GDM1 (cell line): ENCODE data around the gene RABL6.
"Not testable (repeated sequence)": the region's sequence is repeated elsewhere in the genome, so short reads cannot be mapped to it uniquely, and the experiment has no call there.

Source experiments
- DNase-seq: peaks from one replicate; lab custom pipeline; 2025; lab: John Stamatoyannopoulos, UW

The RABL6 gene, protein sequence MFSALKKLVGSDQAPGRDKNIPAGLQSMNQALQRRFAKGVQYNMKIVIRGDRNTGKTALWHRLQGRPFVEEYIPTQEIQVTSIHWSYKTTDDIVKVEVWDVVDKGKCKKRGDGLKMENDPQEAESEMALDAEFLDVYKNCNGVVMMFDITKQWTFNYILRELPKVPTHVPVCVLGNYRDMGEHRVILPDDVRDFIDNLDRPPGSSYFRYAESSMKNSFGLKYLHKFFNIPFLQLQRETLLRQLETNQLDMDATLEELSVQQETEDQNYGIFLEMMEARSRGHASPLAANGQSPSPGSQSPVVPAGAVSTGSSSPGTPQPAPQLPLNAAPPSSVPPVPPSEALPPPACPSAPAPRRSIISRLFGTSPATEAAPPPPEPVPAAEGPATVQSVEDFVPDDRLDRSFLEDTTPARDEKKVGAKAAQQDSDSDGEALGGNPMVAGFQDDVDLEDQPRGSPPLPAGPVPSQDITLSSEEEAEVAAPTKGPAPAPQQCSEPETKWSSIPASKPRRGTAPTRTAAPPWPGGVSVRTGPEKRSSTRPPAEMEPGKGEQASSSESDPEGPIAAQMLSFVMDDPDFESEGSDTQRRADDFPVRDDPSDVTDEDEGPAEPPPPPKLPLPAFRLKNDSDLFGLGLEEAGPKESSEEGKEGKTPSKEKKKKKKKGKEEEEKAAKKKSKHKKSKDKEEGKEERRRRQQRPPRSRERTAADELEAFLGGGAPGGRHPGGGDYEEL

DNA sequence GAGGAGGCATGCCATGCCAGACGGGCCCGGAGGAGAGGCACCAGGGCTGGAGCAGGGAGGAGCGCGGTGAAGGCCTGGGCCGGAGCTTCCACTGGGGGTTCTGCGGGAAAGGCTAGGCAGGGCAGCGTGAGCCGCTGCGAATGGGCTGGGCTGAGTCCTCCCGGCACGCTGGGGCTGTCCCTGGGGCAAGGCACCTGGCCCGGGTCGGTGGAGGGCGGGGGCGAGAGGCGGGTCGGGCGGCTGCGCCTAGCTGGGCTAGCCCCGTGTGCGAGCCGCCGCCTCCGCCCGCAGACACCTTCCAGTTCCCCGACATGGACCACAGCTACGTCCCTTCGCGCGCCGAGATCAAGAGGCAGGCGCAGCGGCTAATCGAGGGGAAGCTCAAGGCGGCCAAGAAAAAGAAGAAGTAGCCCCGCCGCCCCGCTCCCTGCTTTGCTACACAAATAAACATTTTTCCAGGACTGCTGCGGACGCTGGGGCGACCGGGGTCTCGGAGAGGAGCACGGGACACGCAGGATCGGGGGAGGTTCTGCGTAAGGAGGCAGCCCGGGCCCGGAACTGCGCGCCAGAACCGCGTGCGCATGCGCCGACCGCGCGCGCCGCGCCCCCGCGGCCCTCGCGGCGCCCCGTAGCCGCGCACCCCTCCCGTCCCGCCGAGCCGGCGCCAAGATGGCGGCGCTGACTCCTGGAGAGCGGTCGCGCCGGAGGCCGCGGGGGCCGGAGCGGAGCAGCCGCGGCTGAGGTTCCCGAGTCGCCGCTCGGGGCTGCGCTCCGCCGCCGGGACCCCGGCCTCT lies at the start of gene RABL6:
Gene RABL6, plus strand, starts transcription at position 668 of the 794 bp plus-strand sequence. CDS start 249 bp downstream, outside the sequence.
- peak; percentile 82 for DNase-seq

DNA sequence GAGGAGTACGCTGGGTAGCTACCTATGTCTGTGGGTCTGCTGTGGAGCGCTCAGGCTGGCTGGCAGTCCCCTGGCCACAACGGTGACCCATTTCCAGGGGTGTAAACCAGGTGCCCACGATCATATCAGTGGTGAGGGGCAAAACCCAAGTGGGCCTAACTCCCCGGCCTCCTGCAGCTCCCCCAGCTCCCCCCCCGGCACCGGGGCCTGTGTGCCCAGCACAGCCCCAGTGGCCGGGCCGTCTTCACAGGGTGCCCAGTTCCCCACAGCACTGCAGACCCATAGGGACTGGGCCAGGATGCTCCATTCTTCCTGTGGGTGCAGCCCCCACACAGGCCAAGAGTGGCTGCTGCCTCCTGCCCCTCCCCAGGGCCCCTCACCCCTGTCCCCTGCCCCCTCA lies 48.7 kb upstream of the RABL6 start:
- DNase-seq: no peak

DNA sequence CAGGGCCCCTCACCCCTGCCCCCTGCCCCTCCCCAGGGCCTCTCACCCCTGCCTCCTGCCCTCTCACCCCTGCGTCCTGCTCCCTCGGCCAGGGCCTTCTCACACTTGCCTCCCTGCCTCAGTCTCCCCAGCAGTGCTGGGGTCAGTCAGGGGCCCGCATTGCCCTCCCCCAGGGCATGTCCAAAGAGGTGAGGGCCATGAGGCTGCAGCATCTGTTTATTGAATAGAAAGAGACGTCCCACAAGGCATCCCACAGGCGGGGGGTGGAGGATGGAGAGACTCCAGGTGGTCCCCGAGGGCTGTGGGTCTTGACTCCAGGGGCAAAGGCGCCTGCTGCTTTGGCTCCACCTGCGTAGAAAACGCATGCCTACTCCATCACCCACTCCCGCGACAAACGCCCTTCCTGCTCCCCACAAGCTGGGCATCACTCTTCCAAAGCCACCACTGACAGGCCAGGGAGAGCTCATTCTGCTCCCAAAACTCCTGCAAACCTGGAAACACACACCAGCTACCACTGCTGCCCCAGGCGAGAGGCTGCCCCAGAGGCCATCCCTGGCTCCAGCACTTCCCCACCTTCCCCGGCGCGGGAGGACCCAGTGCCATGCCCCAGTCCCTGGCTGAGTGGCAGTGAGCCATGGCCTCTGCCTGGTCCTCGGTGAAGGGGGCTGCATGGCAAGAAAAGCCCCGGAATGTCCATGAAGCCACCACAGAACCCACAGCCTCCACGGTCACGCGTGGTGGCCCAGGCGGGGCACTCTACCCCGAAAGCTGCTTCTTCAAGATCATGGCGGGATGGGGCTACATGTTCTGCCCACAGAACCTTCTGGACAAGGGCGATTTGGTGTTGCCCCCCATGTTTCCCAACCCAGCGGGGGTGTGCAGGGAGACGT lies 48.1 kb upstream of the RABL6 start:
- DNase-seq: no peak

DNA sequence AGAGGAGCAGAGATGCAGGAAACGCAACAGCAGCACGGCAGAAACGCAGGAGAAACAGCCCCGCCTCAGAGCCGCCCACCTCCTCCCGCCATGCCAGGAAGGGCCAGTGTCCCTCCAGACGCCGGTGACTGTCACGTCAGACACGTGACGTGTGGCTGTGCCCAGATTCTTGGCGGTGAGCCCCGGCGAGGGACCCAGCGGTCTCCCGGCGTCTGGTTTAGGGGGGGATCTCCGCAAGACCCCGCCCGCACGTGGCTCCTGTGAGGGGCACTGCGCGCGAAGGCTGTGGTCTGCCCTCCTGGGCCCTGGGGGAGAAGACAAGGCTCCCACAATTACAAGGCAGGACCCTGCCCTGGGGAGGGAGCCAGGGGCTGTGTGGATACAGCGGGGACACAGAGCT lies 47.3 kb upstream of the RABL6 start:
- no peak for DNase-seq

DNA sequence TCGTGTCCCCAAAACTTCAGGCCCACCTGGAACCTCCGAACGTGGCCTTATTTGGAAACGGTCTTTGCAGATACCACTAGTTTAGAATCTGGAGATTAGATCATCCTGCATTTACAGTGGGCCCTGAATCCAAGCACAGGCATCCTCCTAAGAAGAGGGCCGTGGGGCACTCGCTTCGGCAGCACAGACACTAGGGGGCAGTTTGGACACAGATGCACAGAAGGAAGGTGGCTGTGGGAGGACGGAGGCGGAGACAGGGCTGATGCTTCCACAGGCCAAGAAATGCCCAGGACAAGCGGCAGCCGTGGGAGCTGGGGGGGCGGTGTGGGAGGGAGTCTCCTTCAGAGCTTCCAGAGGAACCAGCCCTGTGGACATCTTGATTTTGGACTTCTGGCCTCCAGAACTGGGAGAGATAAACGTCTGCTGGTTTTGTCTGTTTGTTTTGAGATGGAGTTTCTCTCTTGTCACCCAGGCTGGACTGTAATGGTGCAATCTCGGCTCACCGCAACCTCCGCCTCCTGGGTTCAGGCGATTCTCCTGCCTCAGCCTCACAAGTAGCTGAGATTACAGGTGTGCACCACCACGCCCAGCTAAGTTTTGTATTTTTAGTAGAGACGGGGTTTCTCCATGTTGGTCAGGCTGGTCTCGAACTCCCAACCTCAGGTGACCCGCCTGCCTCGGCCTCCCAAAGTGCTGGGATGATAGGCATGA lies 46.8 kb upstream of the RABL6 start:
- DNase-seq: peak; percentile 20

DNA sequence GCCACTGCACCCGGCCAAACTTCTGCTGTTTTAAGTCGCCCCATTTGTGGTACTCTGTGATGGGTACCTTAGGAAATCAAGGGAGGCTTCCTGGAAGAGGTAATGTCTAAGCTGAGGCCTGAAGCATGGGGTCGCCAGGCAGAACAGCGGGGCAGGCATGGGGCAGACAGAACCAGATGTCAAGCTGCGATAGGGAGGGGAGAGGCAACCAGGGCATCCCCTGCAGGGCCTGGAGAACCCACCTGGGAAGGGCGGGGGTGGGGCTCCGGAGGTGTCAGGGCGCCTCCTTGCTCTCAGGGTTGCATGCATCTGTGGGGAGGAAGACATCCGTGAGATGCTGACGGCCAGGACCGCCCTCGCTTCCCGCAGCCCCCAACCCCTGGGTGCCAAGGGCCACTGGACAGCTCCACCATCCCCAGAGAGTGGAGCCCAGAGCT lies 46.2 kb upstream of the RABL6 start:
- no peak for DNase-seq

DNA sequence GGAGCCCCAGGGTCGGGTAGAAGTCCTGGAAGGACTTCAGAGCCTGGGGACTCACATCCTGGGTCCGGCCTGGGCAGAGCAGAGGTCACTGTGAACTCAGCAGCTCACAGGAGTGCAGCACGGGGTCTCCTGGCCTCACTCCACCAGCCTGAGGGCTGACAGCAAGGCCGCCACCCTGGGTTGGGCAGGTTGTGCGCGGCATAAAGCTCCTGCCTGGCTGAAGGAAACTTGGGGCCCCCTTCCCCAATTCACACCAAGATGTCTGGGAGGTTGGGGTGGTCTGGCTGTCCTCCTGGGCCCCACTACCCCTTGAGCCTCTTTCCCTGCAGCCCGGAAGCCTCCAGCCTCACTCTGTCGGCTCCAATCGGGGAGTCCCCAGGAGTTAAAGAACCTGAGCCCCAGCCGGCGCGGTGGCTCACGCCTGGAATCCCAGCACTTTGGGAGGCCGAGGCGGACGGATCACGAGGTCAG lies 45.5 kb upstream of the RABL6 start:
- DNase-seq: no peak

DNA sequence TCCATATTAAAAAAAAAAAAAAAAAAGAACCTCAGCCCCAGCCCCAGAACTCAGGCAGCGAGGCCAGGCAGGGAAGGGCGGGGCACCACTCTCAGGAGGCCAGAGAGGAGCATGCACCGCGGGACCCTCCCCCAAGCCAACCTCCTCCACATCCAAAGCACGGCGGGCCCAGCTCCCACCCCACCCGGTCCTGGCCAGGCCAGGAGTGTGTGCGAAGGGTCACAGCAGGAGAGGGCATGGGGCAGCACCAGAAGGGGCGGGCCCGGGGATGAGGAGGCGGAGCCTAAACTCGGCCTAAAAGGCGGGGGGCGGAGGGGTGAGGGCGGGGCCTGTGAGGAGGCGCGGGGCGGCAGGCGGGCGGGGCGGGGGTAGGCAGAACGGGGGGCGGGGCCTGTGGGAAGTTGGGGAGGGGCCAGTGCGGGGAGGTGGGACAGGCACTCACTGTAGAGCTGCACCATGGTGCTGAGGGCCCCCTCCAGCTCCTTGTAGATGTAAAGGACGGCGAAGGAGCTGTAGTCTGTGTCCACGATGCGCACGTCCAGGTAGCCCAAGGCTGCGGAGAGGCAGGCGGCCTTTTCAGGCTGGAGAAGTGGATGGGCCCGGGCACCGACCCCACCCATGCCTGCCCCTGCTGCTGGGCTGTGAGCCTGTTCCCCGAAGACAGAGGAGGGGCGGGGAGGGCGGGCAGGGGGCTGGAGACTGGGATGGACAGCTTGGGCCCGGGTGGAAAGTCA lies 44.7 kb upstream of the RABL6 start:
- no peak for DNase-seq

DNA sequence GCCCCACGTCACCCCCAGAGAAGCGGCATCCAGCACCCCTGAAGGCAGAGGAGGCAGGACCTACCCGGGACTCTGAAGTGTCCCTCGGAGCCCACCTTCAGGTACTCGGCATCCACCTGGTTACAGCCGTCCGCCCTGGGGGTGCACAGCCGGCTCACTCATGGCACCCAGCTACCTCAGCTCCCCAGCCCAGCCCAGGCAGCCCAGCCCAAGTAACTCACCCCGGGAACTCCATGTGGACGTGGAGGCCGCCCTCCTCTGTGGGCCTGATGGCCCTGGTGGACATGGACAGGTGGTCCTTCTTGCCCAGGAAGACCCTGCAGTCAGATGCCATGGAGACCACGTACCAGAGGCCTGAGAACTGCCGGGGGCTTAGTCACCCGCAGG lies 44.1 kb upstream of the RABL6 start:
- no peak for DNase-seq

DNA sequence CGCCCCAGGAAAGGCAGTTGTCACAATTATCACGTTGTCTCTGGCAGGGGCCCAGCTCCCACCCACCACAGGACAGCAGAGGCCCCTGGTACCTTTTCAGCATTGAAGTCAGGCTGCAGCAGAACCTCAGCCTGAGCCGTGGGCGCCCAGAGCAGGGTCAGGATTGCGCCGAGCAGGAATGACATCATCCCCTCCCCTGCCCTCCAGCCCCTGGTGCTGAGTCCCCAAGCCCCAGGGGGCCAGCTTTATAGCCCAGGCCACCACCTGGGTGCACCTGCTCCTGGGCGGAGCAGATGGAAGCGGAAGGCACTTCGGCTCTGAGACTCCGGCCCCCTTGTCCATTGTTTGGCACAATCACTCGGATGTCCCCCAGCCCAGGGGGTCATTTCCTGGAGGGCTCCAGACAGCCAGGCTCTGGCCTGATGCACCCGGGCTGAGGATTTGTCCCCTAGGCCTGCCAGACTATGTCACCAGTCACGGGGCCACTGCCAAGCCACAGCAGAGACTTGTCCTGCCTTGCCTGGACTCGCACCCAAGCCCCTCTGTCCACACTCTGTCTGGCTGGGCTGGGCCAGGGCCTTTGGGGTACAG lies 43.4 kb upstream of the RABL6 start, which contains the start of gene LCN15:
Gene LCN15, minus strand, starts transcription at position 218 of the 591 bp plus-strand sequence. Its CDS starts 30 bp downstream, at position 188.
- no peak for DNase-seq

DNA sequence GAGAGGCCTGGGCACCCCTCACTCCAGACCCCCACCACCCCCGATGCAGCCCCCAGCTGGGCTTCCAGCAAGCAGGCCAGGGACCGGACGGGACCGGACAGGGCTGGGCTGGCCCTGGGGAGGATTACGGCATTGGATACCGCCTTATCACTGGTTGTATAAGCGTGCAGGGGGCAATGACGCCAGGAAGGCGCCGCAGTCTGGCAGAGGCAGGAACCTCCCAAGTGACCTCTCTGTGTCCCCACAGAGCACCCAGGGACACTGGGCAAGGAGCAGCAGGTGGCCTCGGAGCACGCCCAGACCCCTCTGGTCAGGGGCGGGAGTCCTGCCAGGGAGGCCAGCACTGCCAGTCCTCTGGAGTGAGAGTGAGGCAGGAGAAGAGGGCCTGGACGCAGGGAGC lies 42.7 kb upstream of the RABL6 start:
- no peak for DNase-seq

DNA sequence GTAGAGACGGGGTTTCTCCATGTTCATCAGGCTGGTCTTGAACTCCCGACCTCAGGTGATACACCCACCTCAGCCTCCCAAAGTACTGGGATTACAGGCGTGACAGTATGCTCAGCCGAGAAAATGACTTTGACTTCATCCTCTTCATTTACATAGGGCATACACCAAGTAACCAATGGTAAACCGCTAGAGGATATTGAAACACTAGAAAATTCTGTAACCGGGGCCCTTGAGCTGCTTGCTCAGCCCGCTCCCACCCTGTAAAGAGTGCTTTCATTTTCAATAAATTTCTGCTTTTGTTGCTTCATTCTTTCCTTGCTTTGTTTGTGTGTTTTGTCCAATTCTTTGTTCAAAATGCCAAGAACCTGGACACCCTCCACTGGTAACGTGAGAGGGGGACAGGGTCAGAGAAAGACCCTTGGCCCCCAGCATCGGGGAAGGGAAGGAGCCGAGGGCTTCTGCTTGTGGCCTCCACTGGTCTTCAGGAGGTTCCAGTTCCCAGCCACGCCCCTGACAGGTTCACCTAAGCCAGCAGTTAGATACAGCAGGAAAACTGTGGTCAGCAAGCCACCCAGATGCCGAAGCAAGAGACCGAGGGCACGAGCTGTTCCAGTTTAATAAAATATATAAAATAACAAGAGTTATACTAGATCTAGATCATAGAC lies 41.9 kb upstream of the RABL6 start:
- DNase-seq: not testable (repeated sequence)

DNA sequence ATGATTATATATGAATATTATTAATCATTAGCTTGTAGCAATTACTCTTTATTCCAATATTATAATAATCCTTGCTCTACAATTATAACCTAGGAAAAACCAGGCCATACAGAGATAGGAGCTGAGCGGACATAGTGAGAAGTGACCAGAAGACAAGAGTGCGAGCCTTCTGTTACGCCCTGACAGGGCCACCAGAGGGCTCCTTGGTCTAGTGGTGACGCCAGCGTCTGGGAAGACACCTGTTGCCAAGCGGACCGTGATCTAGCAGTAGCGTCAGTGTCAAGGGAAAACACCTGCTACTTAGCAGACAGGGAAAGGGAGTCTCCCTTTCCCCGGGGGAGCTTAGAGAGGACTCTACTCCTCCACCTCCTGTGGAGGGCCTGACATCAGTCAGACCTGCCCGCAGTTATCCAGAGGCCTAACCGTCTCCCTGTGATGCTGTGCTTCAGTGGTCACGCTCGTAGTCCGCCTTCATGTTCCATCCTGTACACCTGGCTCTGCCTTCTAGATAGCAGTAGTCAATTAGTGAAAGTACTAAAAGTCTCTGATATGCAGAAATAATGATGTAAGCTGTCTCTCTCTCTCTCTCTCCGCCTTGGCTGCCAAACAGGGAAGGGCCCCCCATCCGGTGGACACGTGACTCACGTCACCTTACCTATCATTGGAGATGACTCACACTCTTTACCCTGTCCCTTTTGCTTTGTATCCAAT lies 41.2 kb upstream of the RABL6 start:
- not testable (repeated sequence) for DNase-seq

DNA sequence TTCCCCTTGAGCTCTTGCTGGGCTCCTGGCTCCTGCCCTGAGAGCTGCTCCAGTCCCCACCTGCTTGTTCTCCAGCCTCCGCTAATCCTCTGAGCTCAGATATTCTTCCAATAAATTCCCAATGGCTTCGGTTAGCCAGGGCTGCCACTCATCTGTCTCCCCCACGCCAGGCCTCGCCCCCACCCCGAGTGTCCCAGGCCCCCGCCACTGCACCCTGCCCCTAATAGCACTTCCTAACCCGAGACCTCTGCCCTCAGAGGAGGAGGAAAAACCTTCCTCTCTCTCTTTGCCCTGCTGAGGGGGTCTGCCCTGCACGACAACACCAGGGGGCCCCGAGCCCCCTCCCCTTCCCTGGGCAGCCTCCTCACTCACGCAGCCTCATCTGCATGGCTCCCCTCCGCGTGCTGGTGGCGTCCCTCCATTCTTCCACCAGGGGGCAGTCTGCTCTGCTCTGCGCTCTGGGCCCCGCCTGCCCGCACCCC lies 38.0 kb upstream of the RABL6 start:
- peak; percentile 19 for DNase-seq

DNA sequence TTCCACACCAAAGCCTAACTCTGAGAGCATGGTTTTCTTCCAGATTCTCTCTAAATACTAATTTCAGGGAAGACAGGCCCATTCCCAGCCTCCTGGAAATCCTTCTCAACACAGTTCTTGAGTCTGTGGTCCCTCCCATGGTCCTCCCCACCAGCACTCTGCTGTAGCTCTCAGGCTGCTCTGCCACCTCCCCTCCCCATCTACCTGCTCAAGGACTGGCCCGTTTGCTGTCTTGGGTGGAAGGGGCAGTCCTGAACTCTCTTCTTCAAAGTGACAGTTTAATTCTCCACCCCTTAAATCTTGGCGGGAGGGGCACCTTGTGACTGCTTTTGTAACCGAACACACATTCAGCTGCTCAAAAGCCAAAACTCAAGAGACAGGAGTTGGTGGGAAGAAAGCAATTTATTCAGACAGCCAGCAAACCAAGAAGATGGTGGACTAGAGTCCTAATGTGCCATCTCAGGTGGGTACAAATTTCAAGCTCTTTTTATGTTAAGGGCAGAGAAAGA lies 35.8 kb upstream of the RABL6 start:
- DNase-seq: no peak

DNA sequence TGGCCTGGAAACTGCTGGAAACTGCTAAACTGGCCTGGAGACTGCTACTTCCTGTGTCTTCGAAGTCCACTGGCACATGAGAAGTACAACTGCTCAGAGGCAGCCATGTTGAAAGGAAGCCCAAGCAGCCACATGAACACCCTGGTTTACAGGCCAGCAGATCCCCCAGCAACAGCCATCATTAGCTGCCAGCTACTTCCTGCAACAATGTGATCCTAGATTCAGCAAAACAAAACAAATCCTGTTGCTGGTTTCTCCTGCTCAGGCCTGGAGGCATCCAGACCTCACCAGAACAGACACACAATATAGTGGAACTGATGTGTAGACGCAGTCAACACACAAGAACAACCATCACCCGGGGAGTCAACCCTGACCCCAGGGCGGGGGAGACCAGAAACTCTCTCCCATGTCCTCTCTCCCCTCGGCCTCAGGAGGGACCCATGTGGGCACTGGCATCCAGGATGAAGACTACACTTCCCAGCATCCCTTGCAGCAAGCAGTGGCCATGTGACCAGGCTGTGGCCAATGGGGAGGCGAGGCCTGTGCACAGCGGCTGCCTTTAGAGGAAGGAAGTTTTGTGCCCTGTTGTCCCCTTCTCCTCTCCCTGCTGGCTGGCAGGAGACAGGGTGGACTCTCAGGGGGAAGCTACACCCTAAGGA lies 34.2 kb upstream of the RABL6 start:
- peak; percentile 56 for DNase-seq

DNA sequence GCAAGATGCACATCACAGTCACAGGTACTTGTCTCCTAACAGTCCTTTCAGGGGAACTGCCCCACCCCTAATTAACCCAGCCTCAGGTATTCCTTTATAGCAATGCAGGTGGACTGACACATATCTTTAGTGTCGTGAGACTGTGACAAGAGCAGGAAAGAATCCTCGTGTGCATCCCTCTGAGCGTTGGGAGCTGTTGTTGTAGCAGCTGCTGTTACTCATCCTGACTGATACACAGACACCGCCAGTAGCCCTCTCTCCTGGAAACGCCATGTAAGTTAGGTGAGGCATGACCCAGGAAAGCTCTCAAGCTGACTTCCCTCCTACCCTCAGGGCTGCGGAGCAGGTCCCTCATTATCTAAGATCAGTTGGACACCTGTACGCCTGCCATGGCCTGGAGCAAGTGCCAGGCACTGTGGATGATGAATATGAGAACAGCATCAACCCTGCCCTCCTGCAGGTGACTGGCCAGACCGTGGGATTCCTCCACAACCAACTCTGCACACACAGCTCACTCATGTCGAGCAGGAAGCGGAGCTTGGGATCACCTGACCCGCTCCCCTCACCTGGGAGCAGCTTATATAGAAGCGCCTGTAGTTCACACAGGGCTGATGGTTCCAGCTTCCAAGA lies 33.2 kb upstream of the RABL6 start:
- DNase-seq: no peak
